CD4-positive, alpha-beta T cell treated with Interleukin-17A for 4 hours (primary cell): ENCODE data around the gene IRX4.
"Not testable (repeated sequence)": the region's sequence is repeated elsewhere in the genome, so short reads cannot be mapped to it uniquely, and the experiment has no call there.

Experiments used
- DNase-seq: peaks from one replicate; pipeline ENCODE4 v3.0.0-alpha.2; 2020; ENCODE audit warnings: mixed read lengths

IRX4 gene

DNA sequence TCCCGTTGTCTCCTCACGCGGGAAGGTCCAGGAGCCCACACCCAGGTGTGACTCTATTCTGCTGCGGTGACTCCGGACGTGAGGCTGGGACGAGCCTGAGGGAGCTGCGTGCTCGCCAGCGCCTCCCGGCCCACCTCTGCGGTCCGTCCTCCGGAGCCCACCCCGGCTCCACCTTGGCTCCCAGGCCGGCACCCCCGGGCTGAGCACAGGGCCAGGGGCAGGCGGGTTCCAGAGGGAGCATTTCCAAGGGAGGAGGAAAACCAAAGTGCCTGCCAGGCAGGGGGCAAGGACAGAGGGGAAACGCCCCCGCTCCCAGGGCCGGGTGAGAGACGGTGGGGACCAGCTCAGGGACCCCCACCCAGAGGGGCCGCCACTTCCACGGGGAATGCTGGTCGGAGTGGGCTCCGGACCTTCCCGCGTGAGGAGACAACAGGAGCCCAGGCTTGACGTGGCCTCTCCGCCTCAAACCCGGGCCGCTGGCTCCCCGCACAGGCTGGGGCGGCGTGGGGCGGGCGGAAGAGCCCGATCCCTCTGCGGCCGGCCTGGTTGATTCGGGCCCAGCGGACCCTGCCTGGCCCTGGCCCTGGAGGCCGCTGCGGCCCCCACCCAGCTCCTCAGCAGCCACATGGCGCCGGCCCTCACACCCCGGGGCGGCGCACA, 26.0 kb downstream of the IRX4 start:
- DNase-seq: no peak

DNA sequence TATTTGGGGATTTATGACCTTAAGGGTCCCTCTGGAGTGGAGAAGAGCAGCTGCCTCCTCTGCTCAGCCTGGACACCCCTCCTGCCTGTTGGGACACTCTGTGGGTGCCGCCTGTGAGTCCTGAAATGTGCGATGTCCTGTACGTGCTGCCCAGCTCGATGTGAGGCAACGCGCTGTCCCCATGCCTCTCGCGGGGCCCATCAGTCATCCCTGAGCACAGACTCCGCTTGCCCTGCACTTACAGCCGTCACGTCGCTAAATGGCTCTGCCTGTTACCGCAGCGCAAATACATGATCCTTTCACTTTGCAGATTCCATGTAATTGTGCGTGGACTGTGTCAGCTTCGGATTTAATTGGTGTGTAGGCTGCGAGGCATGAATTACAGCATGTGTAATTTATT, 27.1 kb downstream of the IRX4 start:
- no peak for DNase-seq

DNA sequence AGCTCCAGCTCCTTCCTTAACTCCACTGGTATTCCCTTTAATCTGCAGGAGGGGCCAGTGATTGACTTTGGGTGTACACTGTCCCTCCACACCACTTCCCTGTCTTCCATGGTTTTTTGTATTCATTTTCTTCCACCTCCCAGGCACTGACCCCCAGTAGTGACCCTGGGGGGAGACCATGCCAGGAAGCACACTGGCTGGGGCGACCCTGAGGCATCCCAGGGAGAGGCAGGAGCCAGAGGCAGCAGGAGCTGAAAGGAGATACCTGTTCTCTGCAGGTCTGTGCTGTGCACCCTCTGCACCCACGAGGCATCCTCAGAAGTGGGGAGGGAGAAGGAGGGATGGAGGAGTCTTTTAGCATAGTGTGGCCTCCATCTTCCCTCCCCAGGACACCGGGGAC, 27.6 kb downstream of the IRX4 start:
- no peak for DNase-seq

DNA sequence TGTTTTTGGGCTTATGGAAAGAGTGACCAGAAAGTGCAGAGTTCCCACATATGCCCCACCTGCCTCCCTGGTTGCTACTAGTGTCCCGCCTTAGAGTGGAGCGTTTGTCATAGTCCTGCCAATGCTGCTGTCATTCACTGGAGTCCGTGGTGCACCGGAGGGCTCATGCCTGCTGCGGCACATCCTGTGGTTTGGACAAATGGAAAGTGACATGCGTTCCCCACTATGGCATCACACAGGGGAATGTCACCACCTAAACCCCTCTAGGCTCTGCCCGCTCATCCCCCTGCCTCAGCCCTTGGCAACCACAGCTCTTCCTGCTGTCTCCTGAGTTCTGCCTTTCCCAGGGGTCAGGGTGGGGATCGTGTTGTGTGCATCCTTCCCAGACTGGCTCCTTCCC, 29.2 kb downstream of the IRX4 start:
- DNase-seq: no peak

DNA sequence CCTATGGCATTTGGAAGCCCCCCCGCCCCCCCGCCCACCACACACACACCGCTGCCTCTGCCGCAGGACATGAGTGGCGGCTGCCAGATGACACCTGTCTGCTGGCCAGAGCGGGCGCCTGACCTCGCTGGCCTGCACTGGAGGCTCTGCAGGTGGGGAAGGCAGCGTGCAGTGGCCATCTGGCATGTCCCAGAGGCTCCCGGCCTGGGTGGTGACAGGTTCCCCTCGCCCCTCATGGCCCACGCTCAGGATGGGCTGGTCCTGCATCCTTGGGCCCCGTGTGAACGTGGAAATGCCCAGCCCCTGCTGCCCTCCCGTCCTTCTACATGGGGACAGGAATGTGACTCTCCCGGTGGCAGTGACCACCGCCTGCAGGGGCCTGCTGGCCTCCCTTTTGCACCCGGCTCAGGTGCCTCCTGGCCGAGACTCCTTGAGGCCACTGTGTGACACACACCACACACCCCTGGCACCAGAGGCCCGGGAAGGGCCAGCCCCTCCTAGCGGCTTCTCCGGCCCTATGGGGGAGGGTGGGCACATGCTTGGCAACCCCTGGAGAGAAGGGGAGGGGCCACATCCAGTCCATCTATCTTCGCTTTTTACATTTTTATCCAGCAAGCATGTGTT, 30.3 kb downstream of the IRX4 start:
- no peak for DNase-seq

DNA sequence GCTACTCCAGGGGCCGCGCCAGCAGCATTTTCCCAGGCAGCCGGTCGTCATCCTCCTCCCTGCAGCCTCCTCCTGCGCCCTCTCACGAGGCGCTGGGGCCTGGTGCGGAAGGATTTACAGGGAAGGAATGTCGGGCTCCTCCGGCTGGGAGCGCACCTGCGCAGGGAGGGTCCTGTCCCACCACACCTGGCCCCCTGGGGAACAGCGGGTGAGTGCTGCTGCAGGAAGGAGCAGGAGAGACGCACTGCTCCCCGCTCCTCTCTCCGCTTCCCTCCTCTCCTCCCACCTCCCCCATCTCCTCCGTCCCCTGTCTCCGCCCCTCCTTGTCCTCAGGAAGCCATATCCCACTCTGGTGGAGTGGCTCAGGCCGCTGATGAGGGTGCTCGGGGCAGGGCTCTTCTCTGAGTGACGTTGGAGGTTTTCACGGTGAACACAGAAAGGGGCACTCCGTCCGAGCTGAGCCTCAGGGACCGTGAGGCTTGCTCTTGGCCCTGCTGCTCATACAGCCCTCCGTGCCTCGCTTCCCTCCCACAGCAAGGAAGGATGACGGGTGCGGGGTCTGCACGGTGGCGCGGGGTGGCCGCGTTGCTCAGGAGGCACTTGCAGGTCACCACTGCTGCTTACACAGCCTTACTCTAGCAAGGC, 31.3 kb downstream of the IRX4 start:
- DNase-seq: no peak

DNA sequence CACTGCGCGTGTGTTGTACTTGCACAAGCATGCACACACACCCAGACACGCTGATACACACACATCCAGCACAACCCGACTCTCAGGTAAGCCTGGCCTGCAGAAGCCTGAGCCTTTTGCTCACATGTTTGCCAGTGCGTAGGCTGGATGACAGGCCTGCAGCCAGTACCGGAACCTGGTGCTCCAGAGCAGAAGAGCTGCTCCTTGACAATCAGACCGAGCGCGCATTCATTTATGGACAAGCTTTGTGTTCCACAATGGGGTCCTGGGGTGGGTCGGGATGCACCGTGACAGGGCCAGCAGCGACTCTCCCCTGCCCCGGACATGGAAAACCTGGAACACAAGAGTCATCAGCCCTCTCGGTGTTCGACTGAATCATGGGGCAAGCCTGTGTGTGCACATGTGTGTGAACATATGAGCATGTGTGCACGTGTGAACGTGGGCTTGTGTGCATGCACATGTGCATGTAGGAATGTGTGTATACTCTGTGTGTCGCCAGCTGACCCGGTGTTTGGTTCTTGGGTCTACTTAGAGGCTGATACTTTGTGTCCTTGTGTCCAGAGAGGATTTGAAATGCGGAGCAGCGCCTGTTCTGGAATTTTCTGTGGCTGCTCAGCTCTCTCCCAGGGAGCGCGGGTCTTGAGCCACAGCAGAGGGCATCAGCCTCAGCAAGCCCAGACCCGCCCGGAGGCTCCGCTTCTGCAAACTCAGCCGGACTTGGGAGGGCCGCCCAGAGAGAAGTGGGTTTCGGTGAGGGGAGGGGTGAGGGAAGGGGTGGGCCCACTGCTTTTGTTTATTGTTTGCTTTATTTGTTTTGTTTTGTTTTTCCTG, 32.2 kb downstream of the IRX4 start:
- DNase-seq: no peak

DNA sequence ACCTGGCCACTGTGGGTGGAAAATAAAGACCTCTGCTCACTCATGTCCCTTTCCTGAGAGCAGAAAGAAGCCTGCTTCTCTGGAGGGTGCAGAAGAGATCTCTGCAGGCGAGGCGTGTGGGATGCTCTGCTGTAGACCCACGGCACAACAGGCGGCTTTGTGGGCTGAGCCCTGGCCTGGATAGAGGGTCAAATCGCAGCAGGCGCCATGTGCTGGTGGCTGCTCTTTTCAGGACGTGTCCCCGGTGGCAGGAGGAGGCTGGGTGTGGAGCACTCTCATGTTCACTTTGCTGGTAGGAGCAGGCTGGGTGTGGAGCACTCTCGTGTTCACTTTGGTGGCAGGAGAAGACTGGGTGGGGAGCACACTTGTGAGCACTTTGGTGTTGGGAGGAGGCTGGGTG, 35.1 kb downstream of the IRX4 start:
- DNase-seq: no peak

DNA sequence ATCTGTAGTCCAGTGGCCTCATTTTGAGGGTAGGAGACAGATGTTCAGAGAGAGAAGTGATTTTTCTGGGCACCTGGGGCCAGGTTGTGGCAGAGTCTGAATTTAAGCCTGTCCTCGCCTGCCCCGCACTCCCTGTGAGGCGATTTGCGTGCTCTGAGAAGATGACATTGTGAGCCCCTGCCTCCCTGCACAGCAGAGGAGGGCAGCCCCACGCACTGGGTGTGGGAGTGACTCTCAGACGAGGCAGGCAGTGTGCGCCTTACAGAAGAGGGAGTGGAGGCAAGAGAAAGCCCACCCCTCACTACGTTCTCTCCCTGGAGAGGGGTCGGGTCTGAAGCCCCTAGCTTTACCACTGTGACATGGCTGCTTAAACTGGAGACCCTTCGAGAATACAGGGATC, 35.7 kb downstream of the IRX4 start:
- DNase-seq: no peak

DNA sequence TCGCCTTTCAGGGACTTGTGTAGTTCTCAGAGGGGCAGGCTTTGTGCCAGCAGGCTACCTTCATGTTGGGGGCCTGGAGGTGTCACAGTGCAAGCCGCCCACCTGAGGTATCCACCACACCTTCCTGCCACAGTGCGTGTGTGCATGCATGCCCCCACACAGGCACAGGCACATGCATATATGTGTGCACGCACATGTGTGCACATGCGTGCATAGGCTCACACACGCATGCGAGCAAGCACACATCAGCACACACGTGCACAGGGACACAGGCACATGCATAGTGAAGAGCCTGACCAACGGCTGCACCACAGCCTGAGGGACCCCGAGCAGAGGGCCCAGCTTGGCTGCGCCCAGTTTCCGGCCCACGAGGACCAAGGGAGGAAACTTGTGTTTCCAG, 36.1 kb downstream of the IRX4 start:
- no peak for DNase-seq

DNA sequence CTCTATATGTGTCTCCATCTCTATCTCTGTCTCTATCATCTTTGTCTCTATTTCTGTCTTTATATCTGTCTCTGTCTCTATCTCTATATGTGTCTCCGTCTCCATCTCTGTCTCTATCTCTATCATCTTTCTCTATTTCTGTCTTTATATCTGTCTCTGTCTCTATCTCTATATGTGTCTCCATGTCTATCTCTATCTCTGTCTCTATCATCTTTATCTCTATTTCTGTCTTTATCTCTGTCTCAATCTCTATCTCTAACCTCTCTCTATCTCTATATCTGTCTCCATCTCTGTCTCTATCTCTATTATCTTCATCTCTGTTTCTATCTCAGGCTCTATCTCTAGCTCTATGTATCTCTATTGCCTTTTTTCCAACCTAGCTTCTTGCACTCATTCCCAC, 37.0 kb downstream of the IRX4 start:
- no peak for DNase-seq

DNA sequence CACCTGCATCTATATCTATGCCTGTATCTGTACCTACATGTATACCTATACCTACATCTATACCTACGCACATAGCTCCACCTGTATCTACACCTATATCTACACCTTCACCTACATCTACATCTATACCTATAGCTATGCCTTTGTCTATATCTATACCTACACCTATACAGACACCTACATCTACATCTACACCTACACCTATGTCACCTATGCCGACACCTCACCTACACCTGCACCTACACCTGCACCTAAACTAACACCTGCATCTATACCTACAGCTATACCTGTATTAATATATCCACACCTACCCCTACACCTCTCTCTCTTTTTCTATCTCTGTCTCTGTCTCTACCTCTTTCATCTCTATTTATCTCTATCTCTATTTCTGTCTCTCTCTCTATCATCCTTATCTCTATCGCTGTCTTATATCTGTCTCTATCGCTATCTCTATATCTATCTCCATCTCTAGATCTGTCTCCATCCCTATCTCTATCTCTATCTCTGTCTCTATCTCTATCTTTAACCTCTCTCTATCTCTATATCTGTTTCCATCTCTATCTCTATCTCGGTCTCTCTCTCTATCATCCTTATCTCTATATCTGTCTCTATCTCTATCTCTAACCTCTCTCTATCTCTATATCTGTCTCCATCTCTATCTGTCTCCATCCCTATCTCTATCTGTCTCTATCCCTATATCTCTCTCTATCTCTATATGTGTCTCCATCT, 37.9 kb downstream of the IRX4 start:
- DNase-seq: no peak

DNA sequence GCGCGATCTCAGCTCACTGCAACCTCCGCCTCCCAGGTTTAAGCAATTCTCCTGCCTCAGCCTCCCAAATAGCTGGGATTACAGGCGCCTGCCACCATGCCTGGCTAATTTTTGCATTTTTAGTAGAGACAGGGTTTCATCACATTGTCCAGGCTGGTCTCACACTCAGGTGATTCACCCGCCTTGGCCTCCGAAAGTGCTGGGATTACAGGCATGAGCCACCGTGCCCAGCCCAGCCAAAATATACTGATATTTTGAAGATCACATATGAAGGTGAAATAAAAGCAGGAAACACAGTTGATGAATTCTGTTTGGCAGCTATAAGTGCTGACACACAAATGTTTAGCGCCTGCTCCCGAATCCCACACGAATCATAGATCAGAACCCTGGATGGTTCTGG, 39.0 kb downstream of the IRX4 start:
- not testable (repeated sequence) for DNase-seq

DNA sequence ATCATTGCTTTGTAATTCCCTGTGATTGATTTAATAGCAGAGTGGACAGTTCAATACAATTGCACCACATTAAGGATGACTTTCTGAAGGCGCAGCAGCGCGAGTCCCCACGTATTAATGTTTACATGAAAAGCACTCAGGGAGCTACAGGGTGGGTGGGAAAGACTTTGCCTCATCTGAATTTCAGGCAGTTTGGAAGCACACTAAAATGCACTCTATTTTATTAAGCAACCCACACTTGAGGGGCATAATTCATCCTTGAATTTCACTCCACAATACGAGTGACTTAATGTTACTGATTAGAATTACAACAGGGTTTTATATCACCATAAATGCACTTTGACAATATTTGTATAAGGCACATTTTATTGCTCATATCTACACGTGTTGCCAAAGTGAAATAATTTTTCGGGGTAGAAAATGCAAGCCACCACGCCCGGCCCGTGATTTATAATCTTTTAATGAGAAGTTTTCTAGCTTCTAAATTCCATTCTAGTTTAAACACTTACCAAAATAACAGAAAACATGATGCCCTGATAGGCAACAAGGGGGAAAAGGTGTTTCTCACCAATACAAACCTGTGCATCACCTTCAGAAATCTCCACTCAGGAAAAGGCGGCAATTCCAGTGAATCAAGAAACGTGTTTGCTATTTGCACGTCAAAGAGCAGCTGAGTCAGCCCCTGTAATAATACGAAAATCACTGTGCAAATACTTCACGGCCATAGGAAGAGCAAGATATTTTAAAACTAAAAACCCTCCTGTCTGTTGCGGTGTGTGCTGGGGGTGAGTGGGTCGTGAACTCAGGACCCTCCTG, 40.5 kb downstream of the IRX4 start:
- DNase-seq: no peak

DNA sequence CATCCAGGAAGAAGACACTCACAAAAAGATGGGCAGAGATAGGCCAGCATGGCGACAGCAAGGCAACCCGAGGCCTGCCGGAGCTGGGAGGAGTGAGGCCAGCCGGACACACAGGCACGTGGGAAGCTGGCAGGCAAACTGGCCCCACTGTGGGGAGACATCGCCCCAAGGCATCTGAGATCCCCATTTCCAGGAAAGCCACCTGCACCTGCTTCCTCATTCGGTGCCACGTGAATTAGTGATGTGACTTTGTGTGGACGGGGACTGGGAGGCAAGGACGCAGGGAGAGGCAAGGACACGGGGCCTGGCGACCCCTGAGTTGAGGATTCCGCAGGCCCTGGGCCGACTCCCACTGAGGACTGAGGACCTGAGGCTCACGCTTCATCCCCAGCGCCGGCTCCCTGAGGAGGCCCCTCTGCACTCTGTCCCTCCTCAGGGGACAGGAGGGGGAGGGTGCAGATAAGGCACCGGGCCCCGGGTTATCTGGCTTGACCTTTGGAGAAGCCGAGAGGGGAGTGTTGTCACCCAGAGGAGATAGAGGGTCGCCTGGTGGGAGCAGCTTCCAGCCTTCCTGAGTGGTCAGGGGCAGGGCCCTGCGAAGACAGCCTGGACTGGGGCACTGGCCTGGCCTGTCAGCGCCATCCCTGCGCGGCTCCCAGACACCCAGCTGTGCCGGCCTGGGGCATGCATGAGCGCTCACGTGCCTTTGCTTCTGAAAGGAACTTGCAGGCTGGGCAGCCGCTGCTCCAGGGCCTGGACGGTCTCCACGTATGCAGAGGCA, 41.8 kb downstream of the IRX4 start:
- no peak for DNase-seq

DNA sequence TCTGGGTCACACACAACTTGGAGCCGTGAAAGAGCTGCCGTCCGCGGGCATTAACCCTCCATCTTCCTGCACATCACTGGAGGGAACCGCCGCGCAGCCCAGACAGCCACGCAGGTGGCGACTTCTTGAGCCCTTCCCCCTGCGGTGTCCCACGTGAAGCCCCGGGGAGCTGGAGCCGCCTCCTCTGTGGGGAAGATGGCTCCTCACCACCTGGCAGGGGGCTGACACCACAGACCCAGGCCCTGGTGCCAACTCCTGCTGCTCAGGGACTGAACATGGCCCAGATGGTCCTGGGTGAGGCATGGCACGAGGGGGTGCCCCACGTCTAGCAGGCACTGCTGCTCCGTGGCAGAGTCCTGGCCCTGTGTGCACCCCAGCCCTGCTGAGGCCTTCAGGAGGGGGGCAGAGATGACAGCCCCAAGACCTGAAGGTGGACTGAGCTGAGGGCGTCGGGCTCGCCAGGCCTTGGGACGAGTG, 42.6 kb downstream of the IRX4 start:
- DNase-seq: no peak

DNA sequence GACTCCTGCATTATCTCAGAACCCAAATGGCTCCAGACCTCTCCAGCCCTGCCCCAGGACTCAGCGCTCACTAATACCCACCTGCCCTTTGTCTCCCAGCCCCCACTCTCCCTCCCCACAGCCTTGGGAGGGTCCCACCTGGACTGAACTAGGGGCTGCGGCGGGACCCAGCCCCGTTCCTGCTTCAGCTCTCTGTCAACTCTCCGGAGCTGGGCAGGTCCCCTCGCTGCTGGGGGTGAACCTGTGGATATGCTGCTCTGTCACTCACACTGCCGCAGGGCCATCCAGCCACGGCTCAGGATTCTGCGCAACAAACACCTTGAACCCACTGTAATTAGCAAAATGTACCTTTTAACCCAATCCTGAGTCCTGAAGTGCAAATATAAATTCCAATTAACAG, 44.7 kb downstream of the IRX4 start:
- DNase-seq: no peak

DNA sequence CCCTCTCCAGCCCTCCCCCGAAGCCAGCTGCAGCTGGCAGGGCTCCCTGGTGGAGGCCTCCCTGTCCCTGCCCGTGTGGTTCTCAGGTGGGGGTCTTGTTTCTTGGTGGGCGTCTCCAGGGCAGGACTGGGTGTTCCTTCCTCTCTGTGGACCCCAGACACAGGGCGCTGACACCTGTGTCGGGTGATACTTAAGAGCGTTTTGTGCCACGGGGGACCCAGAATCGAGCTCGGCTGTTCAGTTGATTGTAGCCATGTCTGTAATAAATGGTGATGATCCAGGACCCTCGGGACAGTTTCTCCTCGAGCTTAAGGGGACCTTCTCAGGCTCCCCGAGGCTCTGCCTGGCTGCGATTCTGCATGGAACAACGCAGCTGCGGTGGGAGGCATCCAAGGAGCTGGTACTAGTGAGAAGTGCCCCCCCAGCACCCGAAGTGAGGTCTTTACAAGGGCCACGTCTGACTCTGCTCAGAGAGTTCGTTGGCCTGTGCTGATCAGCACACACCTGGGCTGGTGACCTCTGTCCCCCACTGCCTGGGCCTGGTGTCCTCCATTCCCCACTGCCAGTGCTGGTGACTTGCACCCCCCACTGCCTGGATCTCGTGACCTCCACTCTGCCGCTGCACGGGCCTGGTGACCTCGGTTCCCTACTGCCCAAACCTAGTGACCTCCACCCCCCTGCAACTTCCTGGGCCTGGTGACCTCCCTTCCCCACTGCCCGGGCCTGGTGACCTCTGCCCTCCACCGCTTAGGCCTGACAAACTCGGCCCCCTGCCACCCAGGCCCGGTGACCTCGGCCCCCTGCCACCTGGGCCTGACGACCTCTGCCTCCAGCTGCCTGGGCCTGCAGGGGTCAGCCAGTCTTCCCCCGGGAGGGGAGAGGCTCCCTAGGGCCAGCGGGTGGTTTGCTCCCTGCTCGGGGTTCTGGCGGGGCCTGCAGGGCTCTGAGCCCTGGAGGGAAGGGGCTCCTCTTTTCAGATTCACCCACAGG, 45.5 kb downstream of the IRX4 start:
- DNase-seq: no peak

DNA sequence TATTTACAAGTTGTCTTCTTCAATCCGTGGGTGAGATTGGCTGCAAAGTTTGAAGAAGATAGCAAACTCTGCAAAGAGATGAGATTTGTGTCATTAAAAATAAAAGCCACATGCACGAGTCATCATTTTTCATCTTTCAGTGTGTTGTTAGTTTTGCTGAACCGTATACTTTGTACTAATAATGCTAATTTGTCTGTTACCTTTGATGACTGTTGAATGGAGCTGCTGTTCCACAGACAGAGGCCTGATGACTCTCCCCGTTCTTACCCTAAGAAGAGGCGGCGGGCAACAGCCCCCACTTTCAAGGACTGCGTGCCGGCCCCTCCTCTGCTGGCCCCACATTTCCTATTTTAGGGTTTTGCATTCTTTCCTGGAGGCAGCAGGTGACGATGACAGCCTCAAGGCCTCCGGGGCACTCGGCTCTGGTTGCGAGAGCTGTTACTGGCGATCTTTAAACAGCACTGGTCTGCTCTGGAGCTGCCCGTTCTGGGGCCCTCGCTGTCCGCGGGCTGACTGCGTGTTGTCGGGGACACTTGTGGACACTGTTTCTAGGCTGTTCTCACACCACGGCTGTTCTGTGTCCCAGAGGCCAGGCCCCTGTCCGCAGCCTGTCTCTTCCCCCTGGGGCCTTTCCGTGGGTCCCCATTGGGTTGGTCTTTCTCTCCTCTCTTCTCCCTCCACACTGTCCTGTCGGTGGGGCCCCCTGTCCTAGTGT, 46.4 kb downstream of the IRX4 start:
- no peak for DNase-seq
